Mesodermal cell (in vitro differentiated cells): ENCODE results near the gene BCAN.

Experiments
- H3K27ac ChIP-seq: 2 replicates; pipeline ENCODE4 v1.7.0; 2013; ENCODE audit warnings: mild to moderate bottlenecking, low read depth, low read length, moderate library complexity; ENCODE audit not compliant: severe bottlenecking
- H3K36me3 ChIP-seq: 2 replicates; pipeline ENCODE4 v1.7.1; 2013; ENCODE audit warnings: mild to moderate bottlenecking, low read length, moderate library complexity; ENCODE audit not compliant: control insufficient read depth, insufficient read depth
- H3K4me1 ChIP-seq: one replicate; pipeline ENCODE4 v1.7.1; 2013; ENCODE audit warnings: mild to moderate bottlenecking, low read length; ENCODE audit not compliant: insufficient read depth, control insufficient read depth, poor library complexity, severe bottlenecking
- H3K4me3 ChIP-seq: 2 replicates; pipeline ENCODE4 v1.7.0; 2013; ENCODE audit warnings: low read length, control low read depth, mild to moderate bottlenecking; ENCODE audit not compliant: insufficient read depth, poor library complexity, severe bottlenecking; ENCODE audit errors: extremely low read depth
- H3K9me3 ChIP-seq: 2 replicates; pipeline ENCODE4 v1.7.1; 2013; ENCODE audit warnings: mild to moderate bottlenecking, low read length, moderate library complexity; ENCODE audit not compliant: control insufficient read depth
- WGBS, 2 experiments: methylation state at CpG; one replicate each; pipeline ENCODE4 v1.1.5; 2013; ENCODE audit warnings: missing lambda C conversion rate in 2 of 2; ENCODE audit not compliant: insufficient coverage in 2 of 2; 5-methylcytosine and 5-hydroxymethylcytosine counted together

Gene BCAN

DNA sequence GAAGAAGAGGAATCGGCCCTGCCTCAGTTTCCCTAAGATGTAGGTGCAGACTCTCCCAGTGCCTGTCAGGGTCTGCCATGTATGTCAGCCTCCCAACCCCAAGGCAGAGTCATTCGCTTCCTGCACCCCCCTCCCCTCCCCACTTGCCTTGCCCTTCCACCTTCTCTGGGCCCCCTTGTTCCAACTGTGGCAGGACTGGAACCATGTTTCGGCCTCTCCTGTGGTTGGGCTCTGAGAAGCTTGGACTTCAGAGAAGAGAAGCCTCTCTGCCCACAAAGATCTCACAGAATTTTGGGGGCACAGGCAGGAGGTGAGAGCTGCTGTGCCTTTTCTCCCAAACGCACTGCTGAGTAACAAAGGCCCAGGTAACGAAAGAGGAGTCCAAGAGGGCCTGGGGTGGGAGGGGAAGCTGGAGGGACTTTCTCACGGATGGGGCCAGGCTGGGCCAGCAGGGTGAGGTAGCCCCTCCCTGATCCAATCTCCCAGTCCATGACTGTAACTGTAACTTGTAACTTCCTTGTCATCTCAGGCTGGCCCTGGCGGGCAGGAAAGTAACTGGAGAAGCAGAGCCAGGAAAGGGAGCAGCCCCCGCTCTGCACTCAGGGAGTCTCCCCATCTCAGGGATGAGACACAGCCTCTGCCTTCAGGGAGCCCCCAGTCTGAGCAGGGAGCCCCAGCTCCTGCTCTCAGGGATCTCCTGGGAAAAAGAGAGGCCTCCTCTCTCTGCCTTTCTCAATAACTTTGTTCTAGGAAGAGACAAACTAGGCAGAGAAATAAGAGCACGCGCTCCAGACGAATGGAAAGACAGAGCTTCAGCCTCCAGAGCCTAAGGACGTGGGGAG lies 52.2 kb downstream of the BCAN start:
- Histone ChIP-seq H3K9me3 (no peaks in the 10 kb centered on the region), H3K4me3 (no peak overlapping the region), H3K27ac (peak overlapping the region; percentile 76), H3K4me1 (peaks cover 46% of the 10 kb centered on the region), H3K36me3 (peaks cover 14% of the 10 kb centered on the region)
- WGBS, 2 experiments, result 46 to 49% methylated on average over 8 to 11 of the region's 12 CpGs

DNA sequence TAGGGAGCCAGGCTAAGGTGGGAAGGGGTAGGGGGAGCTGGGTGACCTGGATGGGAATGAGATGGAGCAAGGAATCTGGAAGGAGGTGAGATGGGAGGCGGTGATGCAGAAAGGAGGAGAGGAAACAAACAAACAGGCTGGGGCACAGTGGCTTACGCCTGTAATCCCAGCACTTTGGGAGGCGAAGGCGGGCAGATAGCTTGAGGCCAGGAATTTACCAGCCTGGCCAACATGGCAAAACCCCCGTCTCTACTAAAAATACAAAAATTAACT lies 52.7 kb downstream of the BCAN start:
- Histone ChIP-seq H3K9me3 (no peaks in the 10 kb centered on the region), H3K4me3 (no peak overlapping the region), H3K4me1 (peaks cover 46% of the 10 kb centered on the region), H3K27ac (peak overlapping the region; percentile 76), H3K36me3 (peaks cover 20% of the 10 kb centered on the region)
- WGBS, 2 experiments, result 66 to 73% methylated on average over 4 to 5 of the region's 5 CpGs

DNA sequence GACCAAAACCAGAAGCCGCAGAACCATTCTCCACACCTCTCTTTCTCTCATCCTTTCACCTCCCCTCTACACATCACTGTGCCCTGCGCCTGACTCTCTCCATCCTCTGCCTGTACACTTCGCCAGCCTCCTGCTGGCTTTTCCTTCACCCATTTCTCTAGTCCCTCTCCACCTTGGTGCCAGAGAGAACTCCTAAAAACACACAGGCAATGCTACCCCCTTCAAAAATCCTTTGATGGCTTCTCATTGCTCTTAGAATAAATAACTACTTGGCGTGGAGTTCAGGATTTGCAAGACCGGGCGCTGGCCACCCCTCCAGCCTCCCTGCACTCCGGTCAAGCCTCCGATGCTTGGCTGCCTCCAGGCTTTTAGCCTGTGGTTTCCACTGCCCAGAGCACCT lies 54.8 kb downstream of the BCAN start:
- Histone ChIP-seq H3K4me3 (no peak overlapping the region), H3K9me3 (no peaks in the 10 kb centered on the region), H3K36me3 (peaks cover 36% of the 10 kb centered on the region), H3K27ac (peak overlapping the region; percentile 33), H3K4me1 (peaks cover 40% of the 10 kb centered on the region)
- WGBS, 2 experiments, result 95 to 100% methylated on average over 8 of the region's 8 CpGs

- peaks cover 35% of the 10 kb centered on the region for H3K4me1 ChIP-seq
- WGBS, 2 experiments, result 89 to 98% methylated on average over 5 to 8 of the region's 8 CpGs
- H3K9me3 ChIP-seq, result no peaks in the 10 kb centered on the region
- no peak overlapping the region for H3K27ac ChIP-seq
- H3K36me3 ChIP-seq, result peaks cover 36% of the 10 kb centered on the region
- H3K4me3 ChIP-seq, result no peak overlapping the region
Measured at GRCh38 chr1:156697481-156697880, 55.6 kb downstream of the BCAN start.

DNA sequence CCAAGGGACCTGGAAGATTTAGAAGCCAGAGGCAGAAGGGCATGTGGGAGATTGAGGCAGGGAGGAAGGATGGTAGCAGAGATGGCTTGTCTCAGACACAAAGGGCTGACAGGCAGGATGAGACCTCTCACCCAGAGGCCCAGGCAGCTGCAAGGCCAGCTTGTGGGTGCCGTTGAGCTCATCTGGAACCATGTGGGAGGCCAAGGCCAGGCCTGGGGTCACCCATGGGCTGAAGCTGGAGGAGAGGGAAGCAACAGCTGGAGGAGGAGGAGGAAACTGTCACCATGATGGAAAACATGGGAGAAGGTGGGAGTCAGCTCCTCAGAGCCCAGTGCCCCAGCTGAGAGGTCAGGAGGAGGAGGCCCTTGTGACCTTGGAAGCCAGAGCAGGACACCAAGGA lies 57.1 kb downstream of the BCAN start:
- H3K27ac ChIP-seq, result no peak overlapping the region
- no peak overlapping the region for H3K4me3 ChIP-seq
- peaks cover 44% of the 10 kb centered on the region for H3K36me3 ChIP-seq
- WGBS, 2 experiments, result 91 to 100% methylated on average over 1 of the region's 1 CpG
- H3K4me1 ChIP-seq, result peaks cover 24% of the 10 kb centered on the region
- no peaks in the 10 kb centered on the region for H3K9me3 ChIP-seq

DNA sequence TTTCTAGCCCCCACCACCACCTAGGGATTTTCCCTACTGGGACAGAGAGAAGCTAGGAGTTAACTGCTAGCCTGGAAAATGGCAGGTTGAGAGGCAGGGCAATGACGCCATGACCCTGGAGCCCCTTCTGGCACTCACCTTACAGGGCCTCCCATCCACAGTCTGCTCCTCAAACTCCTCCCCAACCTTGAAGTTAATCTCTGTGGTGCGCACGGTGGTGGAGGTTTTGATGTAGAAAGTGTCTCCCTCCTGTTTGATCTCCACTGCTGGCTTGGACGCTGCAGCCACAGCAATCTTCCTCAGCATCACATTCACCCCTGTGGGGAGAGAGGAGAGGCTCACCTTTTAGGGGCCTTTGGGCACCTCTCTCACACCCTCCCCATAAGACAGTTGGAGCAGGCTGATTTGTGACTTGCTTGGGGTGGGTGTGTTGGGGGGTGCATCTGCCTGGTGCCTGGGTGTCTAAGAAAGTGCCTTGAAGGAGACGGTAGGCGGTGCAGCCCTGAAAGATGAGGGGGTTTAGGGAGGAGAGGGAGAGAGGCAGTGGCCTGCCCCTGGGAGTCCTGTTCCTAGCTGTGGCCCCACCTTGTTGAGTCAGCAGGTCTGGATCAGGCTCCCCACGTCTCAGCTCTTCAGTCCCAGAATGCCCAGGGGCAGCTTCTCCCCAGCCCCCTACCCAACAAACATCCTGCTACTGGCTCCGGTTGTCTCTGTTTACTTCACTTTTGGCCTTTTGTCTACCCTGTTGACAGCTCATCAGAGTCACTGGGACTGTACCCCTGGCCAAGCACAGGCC lies 59.0 kb downstream of the BCAN start:
- Histone ChIP-seq H3K36me3 (peaks cover 44% of the 10 kb centered on the region), H3K4me1 (peaks cover 25% of the 10 kb centered on the region), H3K9me3 (no peaks in the 10 kb centered on the region), H3K27ac (peak overlapping the region; percentile 46), H3K4me3 (no peak overlapping the region)
- 39 to 71% methylated on average over 2 to 3 of the region's 8 CpGs for WGBS, 2 experiments

DNA sequence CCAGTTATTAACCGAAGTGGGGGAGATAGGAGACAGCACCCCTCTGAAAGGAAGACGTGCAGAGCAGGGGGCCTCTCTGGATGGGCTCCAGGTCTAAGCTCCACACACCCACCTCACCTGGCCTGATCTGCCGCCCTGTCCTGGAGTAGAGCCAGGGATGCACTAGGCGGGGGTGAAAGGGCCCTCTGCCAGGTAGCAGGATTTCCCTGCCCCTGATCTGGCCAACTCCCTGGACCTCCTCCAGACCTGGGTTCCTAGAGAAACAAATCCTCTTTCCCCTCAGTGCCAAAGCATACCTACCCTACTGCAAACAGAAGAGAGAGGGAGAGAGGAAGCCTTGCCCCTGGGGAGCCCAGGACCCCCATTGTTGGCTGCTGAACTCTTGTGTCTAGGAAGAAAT lies 61.4 kb downstream of the BCAN start:
- Histone ChIP-seq H3K36me3 (peaks cover 37% of the 10 kb centered on the region), H3K4me3 (peak overlapping the region; percentile 65), H3K9me3 (no peaks in the 10 kb centered on the region), H3K27ac (no peak overlapping the region), H3K4me1 (peaks cover 39% of the 10 kb centered on the region)
- WGBS, 2 experiments, result 80 to 100% methylated on average over 1 to 3 of the region's 4 CpGs

DNA sequence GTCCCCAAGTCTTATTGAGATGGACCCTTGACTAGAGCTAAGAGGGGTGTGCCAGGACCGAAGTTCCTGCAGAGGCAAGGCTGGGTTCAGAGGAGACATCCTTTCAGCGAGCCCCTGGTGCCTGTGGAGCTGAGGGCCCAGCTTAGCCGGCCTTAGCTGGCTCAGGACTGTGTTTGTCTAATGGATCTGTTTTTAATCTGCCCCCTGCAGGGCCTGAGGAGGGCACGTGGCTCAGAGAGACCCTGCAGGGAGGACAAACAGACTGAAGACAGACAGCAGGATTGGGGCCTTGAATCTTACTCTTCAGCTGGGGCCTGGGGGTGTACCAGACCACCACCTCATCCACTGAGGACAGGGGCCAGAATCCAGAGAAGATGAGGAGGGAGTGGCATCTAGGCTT lies 61.8 kb downstream of the BCAN start:
- H3K4me1 ChIP-seq, result peaks cover 43% of the 10 kb centered on the region
- peak overlapping the region; percentile 65 for H3K4me3 ChIP-seq
- H3K27ac ChIP-seq, result peak overlapping the region; percentile 23
- H3K9me3 ChIP-seq, result no peaks in the 10 kb centered on the region
- peaks cover 33% of the 10 kb centered on the region for H3K36me3 ChIP-seq
- WGBS, 2 experiments, result 12 to 15% methylated on average over 4 of the region's 4 CpGs

GRCh38 chr1:156704166-156704711 lies 62.3 kb downstream of the BCAN start:
- WGBS, 2 experiments, result 3 to 39% methylated on average over 4 to 5 of the region's 10 CpGs
- peak overlapping the region; percentile 80 for H3K27ac ChIP-seq
- H3K9me3 ChIP-seq, result no peaks in the 10 kb centered on the region
- H3K36me3 ChIP-seq, result peaks cover 28% of the 10 kb centered on the region
- H3K4me1 ChIP-seq, result peaks cover 48% of the 10 kb centered on the region
- peak overlapping the region; percentile 65 for H3K4me3 ChIP-seq

- peaks cover 21% of the 10 kb centered on the region for H3K36me3 ChIP-seq
- peaks cover 55% of the 10 kb centered on the region for H3K4me1 ChIP-seq
- peak overlapping the region; percentile 65 for H3K4me3 ChIP-seq
- H3K9me3 ChIP-seq, result no peaks in the 10 kb centered on the region
- peak overlapping the region; percentile 80 for H3K27ac ChIP-seq
- WGBS, 2 experiments, result 0 to 1% methylated on average over 27 to 29 of the region's 29 CpGs
Measured at GRCh38 chr1:156704930-156705320, 63.0 kb downstream of the BCAN start.
